ENCODE results near the gene C12orf76.
"Not testable (repeated sequence)": the region's sequence is repeated elsewhere in the genome, so short reads cannot be mapped to it uniquely, and the experiment has no call there.

DNA sequence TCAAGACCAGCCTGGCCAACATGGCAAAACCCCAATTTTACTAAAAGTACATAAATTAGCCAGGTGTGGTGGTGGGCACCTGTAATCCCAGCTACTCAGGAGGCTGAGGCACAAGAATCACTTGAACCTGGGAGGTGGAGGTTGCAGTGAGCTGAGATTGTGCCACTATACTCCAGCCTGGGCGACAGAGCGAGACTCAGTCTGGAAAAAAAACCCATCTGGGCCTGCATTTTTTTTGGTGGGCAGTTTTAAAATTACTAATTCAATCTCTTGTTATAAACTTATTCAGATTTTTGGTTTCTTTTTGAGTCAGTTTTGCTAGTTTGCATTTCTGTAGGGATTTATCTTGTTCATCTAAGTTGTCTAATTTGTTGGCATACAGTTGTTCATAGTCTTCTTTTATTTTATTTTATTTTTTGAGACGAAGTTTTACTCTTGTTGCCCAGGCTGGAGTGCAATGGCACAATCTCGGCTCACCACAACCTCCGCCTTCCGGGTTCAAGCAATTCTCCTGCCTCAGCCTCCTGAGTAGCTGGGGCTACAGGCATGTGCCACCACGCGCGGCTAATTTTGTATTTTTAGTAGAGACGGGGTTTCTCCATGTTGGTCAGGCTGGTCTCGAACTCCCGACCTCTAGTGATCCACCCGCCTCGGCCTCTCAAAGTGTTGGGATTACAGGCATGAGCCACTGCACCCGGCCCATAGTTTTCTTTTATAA lies 39.5 kb downstream of the C12orf76 start:
- TF ChIP-seq EZH2 (IDR thresholded peaks at IDR 0.05; ENCODE audit: borderline replicate concordance) = not testable (repeated sequence)
- TF ChIP-seq, protein P1, sequence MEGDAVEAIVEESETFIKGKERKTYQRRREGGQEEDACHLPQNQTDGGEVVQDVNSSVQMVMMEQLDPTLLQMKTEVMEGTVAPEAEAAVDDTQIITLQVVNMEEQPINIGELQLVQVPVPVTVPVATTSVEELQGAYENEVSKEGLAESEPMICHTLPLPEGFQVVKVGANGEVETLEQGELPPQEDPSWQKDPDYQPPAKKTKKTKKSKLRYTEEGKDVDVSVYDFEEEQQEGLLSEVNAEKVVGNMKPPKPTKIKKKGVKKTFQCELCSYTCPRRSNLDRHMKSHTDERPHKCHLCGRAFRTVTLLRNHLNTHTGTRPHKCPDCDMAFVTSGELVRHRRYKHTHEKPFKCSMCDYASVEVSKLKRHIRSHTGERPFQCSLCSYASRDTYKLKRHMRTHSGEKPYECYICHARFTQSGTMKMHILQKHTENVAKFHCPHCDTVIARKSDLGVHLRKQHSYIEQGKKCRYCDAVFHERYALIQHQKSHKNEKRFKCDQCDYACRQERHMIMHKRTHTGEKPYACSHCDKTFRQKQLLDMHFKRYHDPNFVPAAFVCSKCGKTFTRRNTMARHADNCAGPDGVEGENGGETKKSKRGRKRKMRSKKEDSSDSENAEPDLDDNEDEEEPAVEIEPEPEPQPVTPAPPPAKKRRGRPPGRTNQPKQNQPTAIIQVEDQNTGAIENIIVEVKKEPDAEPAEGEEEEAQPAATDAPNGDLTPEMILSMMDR (IDR thresholded peaks at IDR 0.05; ENCODE audit: poor library complexity) = not testable (repeated sequence)

Measured in hepatocyte (in vitro differentiated cells).